Keratinocyte (primary cell): ENCODE data around the gene STEAP2.

ENCODE experiments used
- EZH2 ChIP-seq: IDR thresholded peaks from one replicate; pipeline ENCODE4 v1.6.1; 2012; ENCODE audit warnings: inconsistent platforms, mild to moderate bottlenecking, low read length, moderate library complexity
- TF ChIP-seq, protein P1 (sequence below), 3 experiments: IDR thresholded peaks in 1 of 3; conservative IDR thresholded peaks in 1 of 3; optimal IDR thresholded peaks in 1 of 3; 2 replicates in 2 of 3; 3 replicates in 1 of 3; pipeline versions ENCODE3 to v1.5.1; 2011; ENCODE audit warnings: low read length in 3 of 3, mild to moderate bottlenecking in 3 of 3, moderate library complexity in 2 of 3, control low read depth in 1 of 3, inconsistent platforms in 1 of 3; ENCODE audit not compliant: insufficient read depth in 2 of 3; ENCODE audit errors: extremely low read depth in 1 of 3

DNA sequence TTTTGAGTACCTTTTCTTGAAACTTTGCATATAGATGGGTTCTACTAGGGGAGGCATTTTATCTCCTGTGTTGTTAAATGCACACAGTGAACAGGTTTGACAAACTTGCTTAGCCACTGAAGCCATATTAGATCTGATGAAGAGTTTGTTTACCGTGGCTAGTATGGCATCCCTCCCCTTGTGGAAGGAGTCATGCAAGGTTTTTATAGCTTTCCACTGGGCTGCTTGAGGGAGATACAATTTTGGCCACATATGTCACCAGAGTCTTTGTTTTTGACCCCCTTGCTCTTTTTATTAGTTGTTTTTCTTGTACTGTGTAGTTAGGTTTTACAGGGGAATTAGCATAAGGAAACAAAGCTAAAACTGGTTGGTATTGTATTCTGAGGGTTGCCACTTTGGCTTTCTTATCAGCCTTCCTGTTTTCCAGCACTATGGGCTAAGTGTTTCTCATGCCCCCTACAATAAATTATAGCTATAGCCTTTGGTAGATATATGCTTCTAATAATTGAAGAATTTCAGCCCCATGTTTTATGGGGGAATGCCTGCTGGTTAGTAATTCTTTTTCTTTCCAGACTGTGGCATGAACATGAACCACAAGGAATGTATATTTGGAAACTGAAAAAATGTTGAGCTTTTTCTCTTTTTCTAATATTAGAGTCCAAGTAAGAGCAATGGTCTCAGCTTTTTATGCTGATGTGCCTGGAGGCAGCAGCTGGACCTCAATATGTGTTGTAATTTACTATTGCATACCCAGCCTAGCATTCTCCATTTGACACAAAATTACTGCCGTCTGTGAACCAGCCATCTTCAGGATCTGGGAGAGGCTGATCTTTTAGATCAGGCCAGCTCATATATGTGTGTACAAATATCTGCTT, 18.4 kb upstream of the STEAP2 start:
- TF ChIP-seq EZH2: no peak
- TF ChIP-seq, protein P1, sequence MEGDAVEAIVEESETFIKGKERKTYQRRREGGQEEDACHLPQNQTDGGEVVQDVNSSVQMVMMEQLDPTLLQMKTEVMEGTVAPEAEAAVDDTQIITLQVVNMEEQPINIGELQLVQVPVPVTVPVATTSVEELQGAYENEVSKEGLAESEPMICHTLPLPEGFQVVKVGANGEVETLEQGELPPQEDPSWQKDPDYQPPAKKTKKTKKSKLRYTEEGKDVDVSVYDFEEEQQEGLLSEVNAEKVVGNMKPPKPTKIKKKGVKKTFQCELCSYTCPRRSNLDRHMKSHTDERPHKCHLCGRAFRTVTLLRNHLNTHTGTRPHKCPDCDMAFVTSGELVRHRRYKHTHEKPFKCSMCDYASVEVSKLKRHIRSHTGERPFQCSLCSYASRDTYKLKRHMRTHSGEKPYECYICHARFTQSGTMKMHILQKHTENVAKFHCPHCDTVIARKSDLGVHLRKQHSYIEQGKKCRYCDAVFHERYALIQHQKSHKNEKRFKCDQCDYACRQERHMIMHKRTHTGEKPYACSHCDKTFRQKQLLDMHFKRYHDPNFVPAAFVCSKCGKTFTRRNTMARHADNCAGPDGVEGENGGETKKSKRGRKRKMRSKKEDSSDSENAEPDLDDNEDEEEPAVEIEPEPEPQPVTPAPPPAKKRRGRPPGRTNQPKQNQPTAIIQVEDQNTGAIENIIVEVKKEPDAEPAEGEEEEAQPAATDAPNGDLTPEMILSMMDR (optimal IDR thresholded peaks at IDR 0.05 in 1 of 3, IDR thresholded peaks at IDR 0.05 in 1 of 3, conservative IDR thresholded peaks at IDR 0.05 in 1 of 3; ENCODE audit: extremely low read depth in 1 of 3, insufficient read depth in 2 of 3, low read length in 3 of 3): no peak
